ENCODE results near the gene CYTH1.

CYTH1 gene

GRCh38 chr17:78727476-78728229 lies 54.4 kb downstream of the CYTH1 start:
- no peaks in the 10 kb centered on the region for H3K36me3 ChIP-seq (ENCODE audit: insufficient read depth, low read length)
- H3K9ac ChIP-seq (ENCODE audit: low read length) = no peak overlapping the region

GRCh38 chr17:78727057-78727456 lies 55.0 kb downstream of the CYTH1 start:
- no peak overlapping the region for H3K27ac ChIP-seq (ENCODE audit: low read depth, low read length)
- no peaks in the 10 kb centered on the region for H3K36me3 ChIP-seq (ENCODE audit: insufficient read depth, low read length)
- H3K9me3 ChIP-seq (ENCODE audit: low read length) = no peaks in the 10 kb centered on the region
- H3K4me1 ChIP-seq (ENCODE audit: insufficient read depth, low read length) = peaks cover 22% of the 10 kb centered on the region
- H3K27me3 ChIP-seq (ENCODE audit: control insufficient read depth in 1 of 2, insufficient read depth in 2 of 2, low read length in 2 of 2) = no peaks in the 10 kb centered on the region
- H3K4me3 ChIP-seq (ENCODE audit: low read depth in 1 of 2, low read length in 2 of 2) = no peak overlapping the region
- H3K9ac ChIP-seq (ENCODE audit: low read length) = no peak overlapping the region

More at GRCh38 chr17:78727476-78728229, 54.4 kb downstream of the CYTH1 start:
- no peaks in the 10 kb centered on the region for H3K27me3 ChIP-seq (ENCODE audit: control insufficient read depth in 1 of 2, insufficient read depth in 2 of 2, low read length in 2 of 2)
- H3K4me1 ChIP-seq (ENCODE audit: insufficient read depth, low read length) = peaks cover 19% of the 10 kb centered on the region
- no peaks in the 10 kb centered on the region for H3K9me3 ChIP-seq (ENCODE audit: low read length)
- H3K27ac ChIP-seq (ENCODE audit: low read depth, low read length) = no peak overlapping the region
- H3K4me3 ChIP-seq (ENCODE audit: low read depth in 1 of 2, low read length in 2 of 2) = no peak overlapping the region

GRCh38 chr17:78726513-78726912 lies 55.6 kb downstream of the CYTH1 start:
- no peak overlapping the region for H3K9ac ChIP-seq (ENCODE audit: low read length)
- H3K27ac ChIP-seq (ENCODE audit: low read depth, low read length) = no peak overlapping the region
- peaks cover 28% of the 10 kb centered on the region for H3K4me1 ChIP-seq (ENCODE audit: insufficient read depth, low read length)

GRCh38 chr17:78725448-78726021 lies 56.5 kb downstream of the CYTH1 start:
- Histone ChIP-seq H3K9ac (ENCODE audit: low read length) (no peak overlapping the region), H3K36me3 (ENCODE audit: insufficient read depth, low read length) (no peaks in the 10 kb centered on the region), H3K27ac (ENCODE audit: low read depth, low read length) (no peak overlapping the region), H3K9me3 (ENCODE audit: low read length) (no peaks in the 10 kb centered on the region), H3K4me3 (ENCODE audit: low read depth in 1 of 2, low read length in 2 of 2) (no peak overlapping the region), H3K27me3 (ENCODE audit: control insufficient read depth in 1 of 2, insufficient read depth in 2 of 2, low read length in 2 of 2) (no peaks in the 10 kb centered on the region), H3K4me1 (ENCODE audit: insufficient read depth, low read length) (peaks cover 38% of the 10 kb centered on the region)

More at GRCh38 chr17:78726513-78726912, 55.6 kb downstream of the CYTH1 start:
- Histone ChIP-seq H3K9me3 (ENCODE audit: low read length) (no peaks in the 10 kb centered on the region), H3K27me3 (ENCODE audit: control insufficient read depth in 1 of 2, insufficient read depth in 2 of 2, low read length in 2 of 2) (no peaks in the 10 kb centered on the region), H3K36me3 (ENCODE audit: insufficient read depth, low read length) (no peaks in the 10 kb centered on the region), H3K4me3 (ENCODE audit: low read depth in 1 of 2, low read length in 2 of 2) (no peak overlapping the region)

- H3K9ac ChIP-seq (ENCODE audit: low read length) = no peak overlapping the region
Observed at GRCh38 chr17:78724999-78725398, 57.1 kb downstream of the CYTH1 start.

GRCh38 chr17:78724544-78724943 lies 57.5 kb downstream of the CYTH1 start:
- Histone ChIP-seq H3K4me3 (ENCODE audit: low read depth in 1 of 2, low read length in 2 of 2) (peak overlapping the region in 1 of 2 donors; percentile 8), H3K4me1 (ENCODE audit: insufficient read depth, low read length) (peaks cover 44% of the 10 kb centered on the region), H3K27ac (ENCODE audit: low read depth, low read length) (peak overlapping the region; percentile 80), H3K27me3 (ENCODE audit: control insufficient read depth in 1 of 2, insufficient read depth in 2 of 2, low read length in 2 of 2) (no peaks in the 10 kb centered on the region), H3K36me3 (ENCODE audit: insufficient read depth, low read length) (no peaks in the 10 kb centered on the region), H3K9me3 (ENCODE audit: low read length) (no peaks in the 10 kb centered on the region), H3K9ac (ENCODE audit: low read length) (peak overlapping the region; percentile 13)

More at GRCh38 chr17:78724999-78725398, 57.1 kb downstream of the CYTH1 start:
- Histone ChIP-seq H3K36me3 (ENCODE audit: insufficient read depth, low read length) (no peaks in the 10 kb centered on the region), H3K4me1 (ENCODE audit: insufficient read depth, low read length) (peaks cover 40% of the 10 kb centered on the region), H3K4me3 (ENCODE audit: low read depth in 1 of 2, low read length in 2 of 2) (no peak overlapping the region), H3K9me3 (ENCODE audit: low read length) (no peaks in the 10 kb centered on the region), H3K27me3 (ENCODE audit: control insufficient read depth in 1 of 2, insufficient read depth in 2 of 2, low read length in 2 of 2) (no peaks in the 10 kb centered on the region), H3K27ac (ENCODE audit: low read depth, low read length) (no peak overlapping the region)

- H3K27me3 ChIP-seq (ENCODE audit: control insufficient read depth in 1 of 2, insufficient read depth in 2 of 2, low read length in 2 of 2) = no peaks in the 10 kb centered on the region
- H3K4me1 ChIP-seq (ENCODE audit: insufficient read depth, low read length) = peaks cover 49% of the 10 kb centered on the region
- no peaks in the 10 kb centered on the region for H3K9me3 ChIP-seq (ENCODE audit: low read length)
- H3K4me3 ChIP-seq (ENCODE audit: low read depth in 1 of 2, low read length in 2 of 2) = peak overlapping the region in 1 of 2 donors; percentile 64
- peak overlapping the region; percentile 13 for H3K9ac ChIP-seq (ENCODE audit: low read length)
- peak overlapping the region; percentile 80 for H3K27ac ChIP-seq (ENCODE audit: low read depth, low read length)
- H3K36me3 ChIP-seq (ENCODE audit: insufficient read depth, low read length) = no peaks in the 10 kb centered on the region
Observed at GRCh38 chr17:78723957-78724356, 58.1 kb downstream of the CYTH1 start.

GRCh38 chr17:78723001-78723796 lies 58.9 kb downstream of the CYTH1 start:
- Histone ChIP-seq H3K9ac (ENCODE audit: low read length) (peak overlapping the region; percentile 58), H3K27ac (ENCODE audit: low read depth, low read length) (peak overlapping the region; percentile 80)

GRCh38 chr17:78722246-78722761 lies 59.8 kb downstream of the CYTH1 start:
- peak overlapping the region; percentile 58 for H3K9ac ChIP-seq (ENCODE audit: low read length)
- peak overlapping the region; percentile 35 to 64 for H3K4me3 ChIP-seq (ENCODE audit: low read depth in 1 of 2, low read length in 2 of 2)
- H3K27me3 ChIP-seq (ENCODE audit: control insufficient read depth in 1 of 2, insufficient read depth in 2 of 2, low read length in 2 of 2) = no peaks in the 10 kb centered on the region
- no peaks in the 10 kb centered on the region for H3K36me3 ChIP-seq (ENCODE audit: insufficient read depth, low read length)
- no peaks in the 10 kb centered on the region for H3K9me3 ChIP-seq (ENCODE audit: low read length)
- peak overlapping the region; percentile 80 for H3K27ac ChIP-seq (ENCODE audit: low read depth, low read length)
- H3K4me1 ChIP-seq (ENCODE audit: insufficient read depth, low read length) = peaks cover 64% of the 10 kb centered on the region

More at GRCh38 chr17:78723001-78723796, 58.9 kb downstream of the CYTH1 start:
- peak overlapping the region; percentile 35 to 64 for H3K4me3 ChIP-seq (ENCODE audit: low read depth in 1 of 2, low read length in 2 of 2)
- no peaks in the 10 kb centered on the region for H3K27me3 ChIP-seq (ENCODE audit: control insufficient read depth in 1 of 2, insufficient read depth in 2 of 2, low read length in 2 of 2)
- no peaks in the 10 kb centered on the region for H3K36me3 ChIP-seq (ENCODE audit: insufficient read depth, low read length)
- H3K9me3 ChIP-seq (ENCODE audit: low read length) = no peaks in the 10 kb centered on the region
- H3K4me1 ChIP-seq (ENCODE audit: insufficient read depth, low read length) = peaks cover 56% of the 10 kb centered on the region

GRCh38 chr17:78719630-78720298 lies 62.3 kb downstream of the CYTH1 start:
- Histone ChIP-seq H3K9me3 (ENCODE audit: low read length) (no peaks in the 10 kb centered on the region), H3K36me3 (ENCODE audit: insufficient read depth, low read length) (no peaks in the 10 kb centered on the region), H3K27ac (ENCODE audit: low read depth, low read length) (no peak overlapping the region), H3K27me3 (ENCODE audit: control insufficient read depth in 1 of 2, insufficient read depth in 2 of 2, low read length in 2 of 2) (no peaks in the 10 kb centered on the region), H3K4me3 (ENCODE audit: low read depth in 1 of 2, low read length in 2 of 2) (no peak overlapping the region), H3K9ac (ENCODE audit: low read length) (no peak overlapping the region), H3K4me1 (ENCODE audit: insufficient read depth, low read length) (peaks cover 79% of the 10 kb centered on the region)

Data from muscle layer of colon (tissue), 2 donors.